Right kidney (tissue), 1 donor: ENCODE results near the gene RPS8.
"Not testable (repeated sequence)": the region's sequence is repeated elsewhere in the genome, so short reads cannot be mapped to it uniquely, and the experiment has no call there.

Source experiments
- DNase-seq: peaks from one replicate; pipeline ENCODE4 v3.0.0-alpha.2; 2016

RPS8 gene

GRCh38 chr1:44777547-44777946, 2.2 kb downstream of the RPS8 start:
- DNase-seq: no peak

GRCh38 chr1:44777969-44778635, 2.8 kb downstream of the RPS8 start:
- DNase-seq: no peak

- DNase-seq: no peak
Measured at GRCh38 chr1:44778705-44779576, 3.6 kb downstream of the RPS8 start.

GRCh38 chr1:44780583-44781121, 5.3 kb downstream of the RPS8 start:
- DNase-seq: no peak

GRCh38 chr1:44783697-44784093, 8.4 kb downstream of the RPS8 start:
- no peak for DNase-seq

GRCh38 chr1:44784094-44785028, 9.0 kb downstream of the RPS8 start:
- peak; percentile 70 for DNase-seq

- DNase-seq: no peak
Measured at GRCh38 chr1:44785029-44785380, 9.7 kb downstream of the RPS8 start.

- no peak for DNase-seq
Measured at GRCh38 chr1:44785501-44786137, 10.3 kb downstream of the RPS8 start.

GRCh38 chr1:44786138-44786840, 10.9 kb downstream of the RPS8 start:
- DNase-seq: peak; percentile 89

- DNase-seq: no peak
Measured at GRCh38 chr1:44786841-44787426, 11.6 kb downstream of the RPS8 start.

GRCh38 chr1:44787506-44787905, 12.2 kb downstream of the RPS8 start:
- no peak for DNase-seq

- no peak for DNase-seq
Measured at GRCh38 chr1:44788120-44788860, 12.9 kb downstream of the RPS8 start, which contains the start of gene BEST4. Gene BEST4, minus strand, starts transcription at chr1:44788170. Its CDS starts 465 bp downstream, at chr1:44787705.

GRCh38 chr1:44790968-44791801, 15.8 kb downstream of the RPS8 start:
- DNase-seq: no peak

- DNase-seq: no peak
Measured at GRCh38 chr1:44792736-44793502, 17.6 kb downstream of the RPS8 start.

- DNase-seq: not testable (repeated sequence)
Measured at GRCh38 chr1:44797886-44798285, 22.5 kb downstream of the RPS8 start.

GRCh38 chr1:44798481-44799365, 23.4 kb downstream of the RPS8 start:
- DNase-seq: no peak
